DMS79 (cell line): ENCODE data around the gene SEC61B.
"Not testable (repeated sequence)": the region's sequence is repeated elsewhere in the genome, so short reads cannot be mapped to it uniquely, and the experiment has no call there.

Source experiments
- DNase-seq: peaks from one replicate; lab custom pipeline; 2025; lab: John Stamatoyannopoulos, UW

SEC61B gene

DNA sequence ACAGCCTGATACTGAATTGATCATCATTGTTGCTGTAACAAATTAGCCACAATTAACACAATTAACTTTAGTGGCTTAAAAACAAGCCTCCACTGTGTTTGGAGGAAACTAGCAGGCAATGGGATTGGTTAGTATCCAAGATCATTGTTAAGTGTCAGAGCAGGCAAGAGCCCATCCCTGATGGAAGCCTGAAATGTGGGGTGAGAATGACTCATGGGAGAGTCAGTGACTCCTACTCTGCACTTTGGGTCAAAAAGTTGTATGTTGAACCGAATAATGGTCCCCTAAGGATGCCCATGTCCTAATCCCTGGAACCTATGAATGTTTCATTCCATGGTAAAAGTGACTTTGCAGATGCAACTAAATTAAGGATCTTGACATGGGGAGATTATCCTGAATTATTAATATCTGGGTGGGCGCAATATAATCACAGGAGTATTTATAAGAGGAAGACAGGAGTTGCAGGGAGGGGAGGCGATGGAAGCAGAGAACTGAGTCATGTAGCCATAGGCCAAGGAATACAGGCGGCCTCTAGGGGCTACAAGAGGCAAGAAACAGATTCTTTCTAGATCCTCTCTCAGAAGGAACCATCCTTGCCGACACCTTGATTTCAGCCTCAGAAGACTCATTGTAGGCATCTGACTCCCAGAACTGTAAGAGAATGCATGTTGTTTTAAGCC is 29.2 kb upstream of the SEC61B start:
- no peak for DNase-seq

DNA sequence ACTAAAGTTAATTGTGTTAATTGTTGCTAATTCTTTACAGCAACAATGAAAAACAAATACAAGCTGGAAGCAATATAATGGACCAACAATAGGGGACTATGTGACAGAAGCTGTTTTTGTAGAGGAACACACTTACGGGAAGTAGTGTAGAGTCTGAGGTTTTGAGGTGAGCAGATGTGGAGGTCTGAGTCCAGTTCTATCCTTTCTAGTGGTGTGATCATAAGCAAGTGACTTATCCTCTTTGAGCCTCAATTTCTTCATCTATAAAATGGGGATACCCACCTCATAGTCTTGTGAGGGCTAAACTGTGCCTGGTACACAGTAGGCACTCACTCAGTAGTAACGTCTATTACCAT is 28.6 kb upstream of the SEC61B start:
- no peak for DNase-seq

DNA sequence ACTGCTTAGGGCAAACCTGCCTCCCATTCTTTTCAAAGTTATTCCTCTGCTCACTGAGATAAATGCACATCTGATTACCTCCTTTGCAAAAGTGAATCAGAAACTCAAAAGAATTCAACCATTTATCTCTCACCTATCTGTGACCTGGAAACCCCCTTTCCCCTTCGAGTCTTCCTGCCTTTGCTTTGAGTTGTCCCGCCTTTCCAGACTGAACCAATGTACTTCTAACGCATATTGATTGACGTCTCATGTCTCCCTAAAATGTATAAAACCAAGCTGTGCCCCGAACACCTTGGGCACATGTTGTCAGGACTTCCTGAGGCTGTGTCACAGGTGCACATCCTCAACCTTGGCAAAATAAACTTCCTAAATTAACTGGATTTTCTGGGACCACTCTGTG is 25.6 kb upstream of the SEC61B start:
- not testable (repeated sequence) for DNase-seq

DNA sequence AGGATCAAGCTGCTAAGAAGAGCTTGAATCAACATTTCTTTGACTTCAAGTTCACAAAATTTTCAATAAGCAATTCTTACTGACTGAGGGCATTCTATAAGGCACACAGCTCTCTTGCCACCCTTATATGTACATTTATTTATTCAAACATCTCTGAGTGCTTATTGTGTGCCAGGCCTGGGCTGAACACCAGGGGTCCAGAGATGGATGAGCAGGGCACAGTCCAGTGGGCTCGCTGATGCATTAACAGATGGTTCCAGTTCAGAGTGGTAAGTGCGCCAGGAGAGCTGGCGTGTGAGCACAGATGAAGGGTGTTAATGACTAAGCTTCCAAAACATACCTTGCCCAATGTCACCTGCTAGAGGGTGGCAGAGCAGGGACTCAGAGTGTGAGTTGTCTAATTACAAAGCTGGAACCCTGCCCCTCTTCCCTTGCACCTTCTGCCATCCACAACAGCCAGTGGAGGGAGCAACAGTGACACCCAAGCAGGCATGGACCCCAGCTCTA is 24.9 kb upstream of the SEC61B start:
- no peak for DNase-seq

DNA sequence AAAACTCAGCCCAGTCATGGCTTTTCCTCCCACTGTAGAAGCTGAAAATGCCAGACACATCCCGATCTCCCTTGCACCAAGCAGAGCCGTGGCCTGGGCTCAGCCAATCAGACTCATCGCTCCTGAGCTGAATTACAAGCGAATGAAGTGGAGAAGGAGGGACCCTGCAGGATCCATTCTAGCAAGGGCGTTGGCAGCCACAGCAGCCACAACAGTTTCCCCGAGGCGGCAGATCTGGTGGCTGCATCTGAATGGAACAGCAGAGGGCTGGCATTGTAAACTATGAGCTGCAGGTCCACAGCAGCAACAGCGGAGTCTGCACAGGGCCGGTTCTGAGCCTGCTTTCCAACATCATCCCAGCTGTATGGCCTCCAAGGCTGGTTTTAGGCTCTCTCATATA is 24.1 kb upstream of the SEC61B start:
- no peak for DNase-seq

DNA sequence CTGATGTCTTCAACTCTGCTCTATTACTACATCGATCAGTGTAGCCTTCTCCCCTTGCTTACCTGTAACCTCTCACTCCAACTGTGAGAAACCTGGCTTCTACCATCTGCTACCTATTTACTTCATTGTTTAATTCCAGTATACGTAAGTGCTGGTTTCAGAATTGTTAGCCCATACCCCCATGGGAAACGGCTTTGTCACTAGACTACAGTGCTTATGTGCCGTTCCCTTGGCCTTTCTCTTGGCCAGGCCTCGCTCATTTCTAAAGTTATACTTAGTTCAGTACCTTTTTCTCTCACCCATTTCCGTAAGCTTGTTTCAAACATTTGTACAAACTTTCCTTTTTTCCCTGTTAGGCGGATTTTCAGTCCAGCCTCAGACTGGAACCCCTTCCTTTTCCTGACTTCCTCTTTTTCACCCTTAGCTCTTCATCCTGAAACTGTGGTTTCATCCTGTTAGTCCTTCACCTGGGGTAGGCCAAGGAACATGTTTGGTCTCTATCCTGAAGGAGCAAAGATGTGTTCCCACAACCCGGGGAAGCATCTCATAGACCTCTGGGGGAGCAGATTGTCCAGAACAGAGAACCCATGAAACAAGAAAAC is 22.0 kb upstream of the SEC61B start:
- no peak for DNase-seq

DNA sequence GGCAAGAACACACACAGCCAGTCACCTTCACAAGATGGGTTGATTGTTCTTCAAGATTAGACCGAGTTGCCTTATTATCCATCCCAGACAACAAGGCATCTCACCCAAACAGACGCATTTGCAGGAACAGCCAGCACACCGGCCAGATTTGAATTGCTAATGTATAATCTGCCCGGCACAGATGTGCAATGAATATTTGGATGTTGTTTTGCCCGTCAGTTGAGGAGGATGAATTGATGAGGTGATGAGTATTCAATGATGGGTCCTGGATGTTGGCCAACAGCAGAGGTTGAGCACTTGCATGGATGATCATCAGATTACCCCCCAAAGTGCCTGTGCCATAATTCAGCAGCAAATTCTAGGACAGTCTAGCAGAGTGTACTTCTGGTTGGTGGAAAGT is 20.5 kb upstream of the SEC61B start:
- no peak for DNase-seq

DNA sequence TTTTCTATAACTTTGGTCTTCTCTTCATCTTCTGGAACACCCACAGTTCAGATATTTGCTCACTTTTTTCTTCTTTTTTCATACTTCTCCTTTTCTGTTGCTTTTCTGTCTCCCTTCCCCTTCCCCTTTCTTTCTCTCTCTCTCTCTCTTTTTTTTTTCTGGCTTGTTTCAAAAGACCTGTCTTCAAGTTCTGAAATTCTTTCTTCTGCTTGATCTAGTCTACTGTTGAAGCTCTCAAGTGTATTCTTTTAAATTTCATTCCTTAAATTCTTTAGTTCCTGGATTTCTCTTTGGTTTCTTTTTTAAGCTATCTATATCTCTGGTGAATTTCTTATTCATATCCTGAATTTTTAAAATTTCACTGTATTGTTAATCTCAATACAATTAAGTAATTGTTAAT is 11.5 kb upstream of the SEC61B start:
- DNase-seq, result no peak

DNA sequence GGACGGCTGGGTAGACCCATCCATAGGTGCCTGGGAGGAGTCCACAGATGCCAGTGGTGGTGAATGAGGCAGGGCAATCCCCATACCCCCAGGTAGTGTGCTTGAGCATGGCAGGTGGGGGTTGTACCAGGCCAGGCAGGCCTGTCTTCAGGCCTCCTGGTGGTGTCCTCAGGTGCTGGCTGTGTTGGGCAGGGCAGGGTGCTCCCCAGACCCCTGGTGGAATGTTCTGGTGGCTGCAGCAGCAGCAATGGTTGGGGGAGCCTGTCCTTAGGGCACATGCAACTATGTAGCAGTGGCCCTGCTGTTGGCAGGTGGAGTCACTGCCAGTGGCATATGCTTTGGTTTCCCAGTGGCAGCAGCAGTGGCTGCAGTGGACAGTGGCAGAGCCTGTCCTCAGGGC is 10.3 kb upstream of the SEC61B start:
- DNase-seq, result no peak

DNA sequence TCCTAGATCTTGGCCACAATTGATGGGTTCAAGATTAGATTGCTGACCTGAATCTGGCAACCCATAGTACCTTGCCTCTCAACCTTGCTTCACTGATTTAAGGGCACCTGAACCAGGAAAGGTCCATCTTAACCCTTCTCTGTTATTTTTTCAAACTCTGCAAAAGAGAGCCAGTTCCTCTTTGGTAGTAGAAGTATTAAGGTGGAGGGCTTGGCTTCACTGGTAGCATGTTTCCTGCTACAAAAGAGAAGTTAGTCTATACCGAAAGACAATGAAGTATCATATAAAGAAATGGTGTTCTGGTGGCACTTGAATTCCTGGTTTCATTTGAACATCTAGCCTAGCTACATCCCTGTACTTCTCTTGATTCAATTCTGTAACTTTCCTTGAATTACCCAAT is 8.9 kb upstream of the SEC61B start:
- DNase-seq, result no peak

DNA sequence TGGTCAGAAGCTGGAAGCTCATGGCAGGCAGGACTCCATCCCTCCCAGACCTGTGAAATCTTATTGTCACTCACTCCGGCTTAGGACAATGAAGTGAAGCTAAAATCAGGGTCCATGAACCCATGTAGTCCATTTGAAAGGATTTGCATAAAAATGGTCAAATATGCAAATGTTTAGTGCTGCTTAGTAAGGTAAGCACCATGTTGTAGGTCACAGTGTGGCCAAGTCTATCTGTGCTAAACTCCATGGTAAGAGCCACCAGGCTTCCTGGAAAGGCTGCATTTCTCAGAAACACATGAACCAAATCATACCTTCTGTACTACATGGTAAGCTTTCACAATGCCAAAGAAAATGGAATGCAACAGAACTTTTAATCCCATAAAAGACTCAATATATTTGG is 6.0 kb upstream of the SEC61B start:
- DNase-seq, result no peak

DNA sequence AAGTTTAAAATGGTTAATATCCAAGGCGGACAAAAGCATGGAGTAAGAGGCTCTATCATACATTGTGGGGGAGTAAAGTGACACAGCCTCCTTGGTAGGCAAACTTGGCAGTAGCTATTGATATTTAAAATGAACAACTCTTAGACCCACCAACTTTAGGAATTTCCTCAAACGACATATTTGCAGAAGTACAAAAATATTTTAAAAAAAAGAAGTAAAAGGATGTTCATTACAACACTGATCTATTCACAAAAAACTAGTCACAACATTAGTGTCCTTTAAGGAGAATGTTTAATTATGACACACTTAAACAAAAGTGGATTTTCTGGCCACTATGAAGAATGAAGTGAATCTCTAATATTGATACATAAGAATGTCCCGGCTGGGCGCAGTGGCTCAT is 2.1 kb upstream of the SEC61B start:
- no peak for DNase-seq

DNA sequence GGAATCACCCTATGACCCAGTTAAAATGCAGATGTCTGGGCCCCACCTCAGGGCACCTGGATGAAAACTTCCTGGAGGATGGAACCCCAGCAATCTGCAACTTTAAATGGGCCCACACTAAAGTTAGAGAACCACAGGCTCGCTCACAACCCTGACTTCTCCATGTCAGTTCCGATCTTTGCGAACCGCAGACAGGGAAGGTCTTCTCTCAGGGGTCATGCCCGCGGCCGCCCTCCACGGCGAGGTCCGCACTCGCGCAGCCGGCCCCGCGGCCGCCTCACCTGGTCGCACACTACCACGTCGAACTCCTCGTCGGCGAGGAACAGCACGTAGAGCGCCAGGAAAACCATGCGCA is 839 bp upstream of the SEC61B start:
- DNase-seq, result no peak

DNA sequence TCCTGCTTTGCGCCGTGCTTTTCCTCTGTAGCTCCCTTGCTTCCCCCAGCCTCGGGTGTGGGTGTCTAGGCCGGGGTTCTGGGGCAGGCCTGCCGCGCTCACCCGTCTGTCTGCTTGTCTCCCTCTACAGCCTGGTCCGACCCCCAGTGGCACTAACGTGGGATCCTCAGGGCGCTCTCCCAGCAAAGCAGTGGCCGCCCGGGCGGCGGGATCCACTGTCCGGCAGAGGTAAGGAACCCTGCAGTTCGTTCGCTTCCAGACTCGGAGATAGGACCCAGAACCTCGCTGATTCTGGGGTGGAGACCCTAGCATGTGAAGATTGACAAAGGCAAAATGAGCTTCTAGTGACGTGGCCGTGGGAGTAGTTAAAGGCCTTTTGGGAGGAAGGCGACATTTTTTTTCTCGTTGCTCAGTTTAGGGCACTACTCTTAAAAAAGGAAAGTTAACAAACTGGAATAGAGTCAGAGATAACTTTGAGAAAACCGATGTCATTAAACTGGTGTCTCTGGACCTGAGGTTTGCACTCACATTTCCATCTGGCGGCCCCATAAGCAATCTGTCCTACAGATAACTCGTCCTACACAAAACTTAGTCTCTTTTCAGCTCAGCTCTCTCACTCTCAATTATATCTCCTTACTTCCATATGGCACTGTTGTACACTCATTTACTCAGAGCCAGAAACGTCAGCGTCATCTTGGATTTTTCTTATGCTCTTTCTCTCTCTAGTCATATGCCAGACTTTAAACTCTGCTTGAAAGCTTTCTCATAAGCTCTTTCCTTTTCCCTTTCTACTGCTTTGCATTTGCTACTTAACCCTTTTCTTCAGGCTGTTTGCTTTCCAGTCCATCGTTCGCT is 561 bp downstream of the SEC61B start:
- no peak for DNase-seq

DNA sequence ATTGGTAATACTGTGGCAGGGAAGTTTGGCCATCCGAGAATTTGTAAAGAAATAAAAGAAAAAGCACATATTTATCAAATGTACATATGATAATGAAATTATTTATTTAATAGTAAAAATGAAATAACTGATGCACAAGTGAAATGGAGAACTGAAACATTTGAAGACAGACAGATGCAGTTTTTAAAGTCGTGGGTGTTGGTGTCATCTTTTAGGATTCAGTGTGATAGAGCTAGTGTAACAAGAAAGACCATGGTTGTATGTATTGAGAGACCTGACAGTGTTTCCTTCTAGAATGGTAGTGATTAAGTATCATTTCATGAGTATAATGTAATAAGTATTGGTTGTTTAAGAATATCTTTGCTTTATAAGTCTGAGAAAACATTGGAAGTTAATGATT is 2.4 kb downstream of the SEC61B start:
- DNase-seq, result no peak

DNA sequence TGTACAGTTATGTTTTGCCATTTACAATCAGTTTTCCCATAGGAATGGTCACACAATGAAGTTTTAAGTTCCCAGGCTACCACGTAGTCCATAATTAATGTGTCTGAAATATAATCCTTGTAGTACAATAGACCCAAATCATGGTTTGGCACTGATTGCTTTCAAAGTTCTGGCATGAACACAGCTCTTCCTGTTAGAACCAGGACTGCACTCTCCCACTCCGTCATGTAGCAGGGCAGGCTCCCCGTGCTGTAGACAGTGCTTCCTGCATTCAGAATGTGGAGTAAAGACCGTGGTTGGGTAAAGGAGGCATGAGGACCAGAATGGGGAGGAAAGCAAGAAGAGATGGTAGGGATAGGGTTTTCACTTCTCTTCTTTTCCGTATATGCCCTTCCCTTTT is 4.0 kb downstream of the SEC61B start:
- DNase-seq, result no peak

DNA sequence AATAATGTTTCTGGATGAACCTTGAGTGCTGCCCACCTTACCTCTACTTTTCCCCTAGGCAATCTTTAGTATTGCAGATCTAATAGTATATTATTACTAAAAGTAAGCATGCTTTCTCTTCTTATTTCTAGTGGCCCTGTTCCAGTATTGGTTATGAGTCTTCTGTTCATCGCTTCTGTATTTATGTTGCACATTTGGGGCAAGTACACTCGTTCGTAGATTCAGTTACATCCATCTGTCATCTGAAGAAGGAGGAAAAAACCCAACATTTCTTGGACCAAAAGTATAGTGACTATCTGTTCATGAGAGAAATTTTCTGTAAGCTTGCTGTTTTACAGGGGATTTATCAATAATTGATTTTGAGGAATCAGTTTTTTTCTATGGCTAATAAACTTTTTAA is 8.1 kb downstream of the SEC61B start:
- no peak for DNase-seq

DNA sequence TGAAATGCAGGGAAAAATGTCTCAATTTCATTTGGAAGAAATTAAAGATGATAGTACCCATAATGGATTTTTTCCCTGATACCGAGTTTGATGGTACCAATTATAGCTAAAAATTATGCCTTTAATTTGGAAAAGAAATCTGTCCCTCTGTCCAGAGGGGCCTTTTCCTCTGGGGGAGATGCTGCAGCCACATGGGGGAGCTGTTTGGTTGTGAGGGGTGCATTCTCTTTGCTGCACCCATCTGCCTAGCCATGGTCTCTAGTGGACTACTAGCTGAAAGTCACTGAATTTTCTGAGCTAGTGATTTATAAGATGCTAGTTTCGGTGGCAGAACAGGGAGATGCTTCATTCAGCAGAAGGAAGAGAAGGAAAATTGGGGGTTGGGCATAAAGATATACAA is 9.6 kb downstream of the SEC61B start:
- no peak for DNase-seq

DNA sequence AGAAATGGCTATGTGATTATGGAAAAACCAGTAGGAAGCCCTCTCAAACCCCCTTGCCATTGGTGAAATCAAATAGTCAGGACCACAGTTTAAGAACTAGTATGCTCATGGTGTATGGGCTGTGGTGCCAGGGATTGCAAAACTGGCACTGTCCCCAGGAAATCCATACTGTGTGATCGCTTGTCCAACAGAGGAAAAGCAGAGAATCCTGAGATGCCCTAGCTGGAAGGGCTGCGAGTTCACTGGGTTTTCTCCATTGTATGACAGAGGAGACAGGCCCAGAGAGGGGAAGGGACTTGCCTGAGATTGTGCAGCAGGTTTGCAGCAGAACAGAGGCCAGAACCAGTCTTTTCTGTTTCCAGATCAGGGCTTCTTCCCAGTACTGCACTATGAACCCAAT is 12.5 kb downstream of the SEC61B start:
- no peak for DNase-seq

DNA sequence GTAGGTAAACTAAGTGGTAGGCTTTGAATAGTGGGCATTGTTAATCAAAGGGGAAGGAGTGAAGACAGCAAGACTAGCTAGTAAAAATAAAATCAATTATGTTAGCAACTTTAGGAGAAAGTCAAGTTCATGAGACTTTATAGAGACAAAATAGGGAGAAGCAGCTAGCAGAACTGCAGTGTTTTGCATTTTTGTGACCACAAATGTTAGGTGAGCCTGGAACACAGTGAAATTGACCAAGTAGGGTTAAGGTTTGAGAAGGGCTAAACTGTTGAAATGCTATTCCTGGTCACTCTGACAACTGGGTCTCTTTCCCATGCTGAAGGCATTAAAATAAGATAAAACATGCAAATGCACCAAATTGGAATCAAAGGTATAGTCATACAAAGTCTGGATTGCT is 13.0 kb downstream of the SEC61B start:
- no peak for DNase-seq

DNA sequence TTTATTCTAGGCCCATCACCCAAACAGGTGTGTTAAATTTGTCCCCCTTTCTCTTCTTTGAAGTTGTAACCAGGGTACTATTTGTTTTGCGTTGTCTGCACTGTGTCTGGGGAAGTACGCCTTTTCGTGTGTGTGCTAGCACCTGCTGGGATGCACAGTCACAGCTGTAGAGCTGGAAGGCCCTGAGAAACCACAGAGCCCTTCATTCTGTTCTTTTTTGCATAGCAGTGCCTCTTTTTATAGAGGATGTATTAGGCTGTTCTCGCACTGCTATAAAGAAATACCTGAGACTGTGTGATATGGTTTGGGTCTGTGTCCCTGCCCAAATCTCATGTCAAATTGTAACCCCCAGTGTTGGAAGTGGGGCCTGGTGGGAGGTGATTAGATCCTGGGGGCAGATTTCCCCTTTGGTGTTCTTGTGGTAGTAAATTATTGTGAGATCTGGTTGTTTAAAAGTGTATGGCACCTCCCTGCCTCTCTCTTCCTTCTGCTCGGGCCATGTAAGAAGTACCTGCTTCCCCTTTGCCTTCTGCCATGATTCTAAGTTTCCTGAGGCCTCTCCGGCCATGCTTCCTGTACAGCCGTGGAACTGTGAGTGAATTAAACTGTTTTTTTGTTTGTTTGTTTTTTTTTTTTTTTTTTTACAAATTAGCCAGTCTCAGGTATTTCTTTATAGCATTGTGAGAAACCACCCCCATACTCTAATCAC is 14.0 kb downstream of the SEC61B start:
- no peak for DNase-seq

DNA sequence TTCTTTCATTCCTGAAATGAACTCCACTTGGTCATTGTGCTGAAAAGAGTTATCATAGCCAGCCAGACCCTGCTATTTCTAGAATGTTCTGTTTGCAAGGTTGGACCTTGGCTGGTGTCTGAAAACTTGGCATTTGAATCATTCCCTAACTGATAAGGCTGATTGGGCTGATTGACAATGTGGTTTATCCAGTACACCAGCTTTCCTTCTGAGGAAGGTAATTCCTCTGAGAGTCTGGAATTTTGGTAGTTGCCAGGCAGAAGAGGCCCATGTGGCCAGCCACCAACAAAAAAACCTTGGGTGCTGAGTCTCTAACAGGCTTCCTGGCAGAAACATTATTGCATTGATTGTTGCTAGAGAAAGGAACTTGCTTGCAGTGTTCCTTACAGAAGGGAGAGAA is 15.3 kb downstream of the SEC61B start:
- no peak for DNase-seq

DNA sequence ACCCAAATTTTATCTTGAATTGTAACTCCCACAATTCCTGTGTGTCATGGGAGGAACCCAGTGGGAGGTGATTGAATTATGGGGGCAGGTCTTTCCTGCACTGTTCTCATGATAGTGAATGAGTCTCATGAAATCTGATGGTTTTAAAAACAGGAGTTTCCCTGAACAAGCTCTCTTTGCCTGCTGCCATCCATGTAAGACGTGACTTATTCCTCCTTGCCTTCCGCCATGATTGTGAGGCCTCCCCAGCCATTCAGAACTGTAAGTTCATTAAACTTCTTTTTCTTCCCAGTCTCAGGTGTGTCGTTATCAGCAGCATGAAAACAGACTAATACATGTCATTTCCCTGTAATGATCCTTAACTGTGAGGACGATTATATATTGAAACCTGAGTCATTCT is 15.8 kb downstream of the SEC61B start:
- not testable (repeated sequence) for DNase-seq
